HG03558 (cell line): ENCODE measurements around the gene RFC4.

Source experiments
- ATAC-seq: cut with Tn5 transposase; IDR thresholded peaks from one replicate; pipeline ENCODE4 v1.9.1; 2021; ENCODE audit warnings: moderate number of reproducible peaks; ENCODE audit not compliant: unreplicated experiment; ENCODE audit errors: extremely low read depth

The RFC4 gene

DNA sequence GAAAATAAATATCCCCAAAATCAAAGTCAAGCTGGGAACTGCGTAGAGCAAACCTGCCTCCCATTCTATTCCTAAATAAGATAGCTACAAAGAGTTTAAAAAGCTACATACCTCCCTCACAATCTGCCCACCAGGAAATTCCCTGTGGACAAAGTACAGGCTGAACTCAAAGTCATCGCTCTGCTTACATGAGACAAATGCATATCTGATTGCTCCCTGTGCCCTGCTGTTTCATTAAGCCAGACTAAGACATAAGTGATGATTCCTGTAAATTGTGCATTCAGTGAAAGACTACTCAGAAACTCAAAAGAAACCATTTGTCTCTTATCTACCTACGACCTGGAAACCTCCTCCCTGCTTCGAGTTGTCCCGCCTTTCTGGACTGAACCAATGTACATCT lies 51.4 kb downstream of the RFC4 start:
- ATAC-seq: no peak

DNA sequence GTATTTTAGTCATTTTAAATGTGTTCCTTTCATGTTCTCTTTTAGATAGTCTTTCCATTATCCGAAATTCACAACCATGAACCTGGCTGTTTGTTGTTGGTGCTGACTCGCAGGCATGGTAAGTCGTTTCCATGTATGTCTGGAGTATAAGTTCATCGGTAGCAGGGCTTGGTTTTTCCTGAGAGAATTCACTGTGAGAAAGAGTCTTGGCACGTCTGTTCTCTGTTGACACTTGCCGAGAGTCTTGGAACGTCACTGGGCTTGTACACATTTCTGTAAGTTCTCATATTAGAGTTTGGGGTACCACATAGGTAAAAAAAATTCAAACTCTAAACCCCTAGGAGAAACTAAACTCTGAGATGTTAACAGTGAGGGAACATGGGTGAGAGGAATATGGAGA lies 52.3 kb downstream of the RFC4 start:
- ATAC-seq: no peak

DNA sequence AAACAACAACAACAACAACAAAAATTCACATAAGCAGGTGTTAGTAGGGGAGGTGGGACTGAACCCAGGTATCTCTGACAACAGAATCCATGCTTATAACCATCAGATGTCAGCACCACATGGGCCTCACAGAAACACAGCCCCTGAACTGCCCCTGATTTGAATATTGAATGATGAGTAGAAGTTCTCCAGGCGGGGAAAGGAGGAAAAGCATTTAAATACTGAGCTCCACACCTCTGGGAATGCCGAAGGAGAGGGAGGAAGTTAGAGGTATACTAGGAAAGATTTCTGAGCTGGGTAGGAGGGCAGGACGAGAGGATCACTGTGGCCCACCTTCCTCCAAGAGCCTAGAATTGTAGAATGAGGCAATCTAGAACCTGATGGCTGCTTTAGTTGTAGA lies 54.8 kb downstream of the RFC4 start:
- no peak for ATAC-seq

DNA sequence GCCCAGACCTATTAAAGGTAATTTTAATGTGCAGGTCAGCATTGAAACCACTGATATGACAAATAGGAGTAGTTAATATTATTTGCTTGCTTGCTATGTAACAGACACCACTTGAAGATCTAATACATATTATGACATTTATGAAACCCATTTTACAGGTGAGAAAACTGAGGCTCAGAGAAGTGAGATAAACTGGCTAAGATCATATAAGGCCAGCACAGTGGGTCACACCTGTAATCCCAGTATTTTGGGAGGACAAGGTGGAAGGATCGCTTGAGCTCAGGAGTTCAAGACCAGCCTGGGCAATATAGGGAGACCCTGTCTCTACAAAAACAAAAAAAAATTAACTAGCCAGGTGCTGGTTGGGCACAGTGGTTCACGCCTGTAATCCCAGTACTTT lies 56.0 kb downstream of the RFC4 start:
- ATAC-seq: no peak

DNA sequence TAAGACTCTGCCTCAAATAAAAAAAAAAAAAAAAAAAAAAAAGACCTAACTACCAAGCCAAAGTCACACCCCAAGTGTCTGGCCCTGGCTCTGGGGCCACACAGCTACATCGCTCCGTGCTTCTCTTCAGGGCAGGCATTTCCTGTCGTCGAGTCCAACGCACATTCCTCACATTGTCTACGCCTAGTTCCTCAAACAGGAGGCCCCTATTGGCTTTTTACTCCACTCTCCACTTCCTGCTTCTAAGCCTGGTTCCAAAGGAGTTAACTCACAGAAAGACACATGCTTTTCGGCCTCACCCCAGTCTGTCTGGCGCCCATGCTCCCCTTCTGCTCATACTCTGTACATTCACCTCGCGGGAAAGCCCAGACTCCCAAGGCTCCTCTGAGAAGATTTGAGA lies 60.3 kb downstream of the RFC4 start:
- ATAC-seq: no peak

DNA sequence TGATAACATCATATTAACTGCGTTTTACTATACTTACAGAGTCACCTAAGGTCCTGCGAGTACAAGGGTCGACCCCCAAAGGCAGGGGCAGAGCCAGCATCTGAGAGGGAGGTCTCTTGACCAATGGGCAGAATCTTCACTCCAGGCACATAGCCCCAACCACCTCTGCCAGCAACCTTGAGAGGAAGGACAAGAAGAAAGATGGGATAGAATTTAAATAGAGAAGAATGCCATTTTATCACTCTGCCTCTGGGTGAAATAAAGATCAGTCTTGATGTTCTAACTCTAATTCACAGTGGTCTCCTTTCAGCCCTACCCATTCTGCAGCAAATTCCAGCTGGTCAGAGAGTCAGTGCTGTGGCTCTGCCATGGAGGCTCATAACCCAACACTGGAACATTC lies 62.6 kb downstream of the RFC4 start:
- ATAC-seq: no peak

DNA sequence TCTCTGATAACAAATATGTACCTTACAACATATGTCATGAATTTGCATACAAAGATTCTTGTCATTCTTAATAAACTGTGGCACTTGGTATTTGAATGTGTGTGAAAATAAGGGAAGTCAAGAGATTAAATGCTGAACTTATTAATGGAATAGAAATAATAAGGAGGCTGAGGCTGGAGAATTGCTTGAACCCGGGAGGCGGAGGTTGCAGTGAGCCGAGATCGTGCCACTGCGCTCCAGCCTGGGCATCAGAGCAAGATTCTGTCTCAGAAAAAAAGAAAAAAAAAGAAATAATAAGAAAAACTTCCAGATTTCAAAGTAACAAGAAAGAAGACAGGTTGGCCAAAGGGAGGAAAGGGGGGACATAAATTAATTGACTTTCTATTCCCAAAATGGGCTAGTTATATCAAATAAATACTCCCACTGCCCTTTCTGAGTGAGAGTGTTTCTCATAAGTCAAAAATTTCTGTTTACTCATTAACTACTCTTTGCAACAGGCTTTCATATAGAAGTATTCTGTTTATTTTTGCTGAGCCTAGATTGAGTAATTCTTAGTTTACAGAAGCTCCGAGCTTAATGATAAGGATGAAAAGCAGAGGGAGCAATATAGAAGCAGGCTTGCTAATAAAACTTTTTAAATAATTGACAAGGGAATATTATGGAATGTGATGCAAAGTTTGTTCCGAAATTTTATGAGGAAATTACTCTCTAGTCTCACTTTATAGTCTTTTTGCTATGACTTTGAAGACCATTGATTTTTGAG lies 63.5 kb downstream of the RFC4 start:
- no peak for ATAC-seq
